GM18867 (cell line): ENCODE measurements around the gene TRIM44.

Experiments
- ATAC-seq: cut with Tn5 transposase; IDR thresholded peaks from one replicate; pipeline ENCODE4 v1.9.1; 2021; ENCODE audit warnings: mild to moderate bottlenecking, moderate library complexity; ENCODE audit not compliant: unreplicated experiment

TRIM44 gene

DNA sequence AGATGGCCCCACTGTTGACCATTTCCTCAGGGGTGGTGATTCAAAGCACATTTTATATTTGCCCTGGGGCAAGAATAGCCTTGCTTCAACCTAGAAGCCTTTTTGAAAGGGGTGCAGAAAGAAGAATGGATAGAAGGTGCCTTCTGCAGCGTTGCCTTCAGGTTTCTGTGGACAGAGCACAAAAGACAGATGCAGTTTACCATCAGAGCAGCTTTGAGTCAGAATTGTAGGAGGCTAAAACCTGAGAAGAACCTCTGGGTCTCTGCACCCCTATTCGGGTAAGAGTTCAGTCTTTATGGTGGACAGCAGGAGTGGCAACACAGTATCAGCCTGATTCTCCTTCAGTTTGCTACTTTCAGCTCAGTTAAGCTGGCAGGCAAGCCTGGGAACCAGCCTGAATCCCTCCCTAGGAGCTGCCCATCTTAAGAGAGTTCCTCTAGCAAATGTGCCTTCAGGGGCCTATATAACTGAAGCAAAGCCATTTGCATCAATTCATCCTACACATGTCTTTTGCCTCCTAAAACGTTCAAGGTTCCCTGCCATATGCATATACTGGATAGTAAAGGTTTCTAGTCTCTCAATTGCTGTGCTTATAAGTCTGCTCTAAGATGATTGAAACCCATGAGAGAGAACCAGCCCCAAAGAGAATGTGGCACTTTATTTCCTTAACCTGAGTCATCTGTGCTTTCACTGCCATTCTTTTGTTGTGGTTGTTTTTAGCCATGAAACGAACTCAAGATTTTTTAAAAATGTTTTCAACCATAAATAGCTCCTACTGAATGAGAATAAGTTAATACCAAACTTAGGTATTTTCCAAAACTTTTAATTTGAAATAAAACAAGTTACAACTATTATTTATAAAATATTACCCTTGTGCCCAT is 123.0 kb downstream of the TRIM44 start:
- peak; percentile 56 for ATAC-seq

- ATAC-seq: no peak
Measured at GRCh38 chr11:35786188-35786587, 123.6 kb downstream of the TRIM44 start.

DNA sequence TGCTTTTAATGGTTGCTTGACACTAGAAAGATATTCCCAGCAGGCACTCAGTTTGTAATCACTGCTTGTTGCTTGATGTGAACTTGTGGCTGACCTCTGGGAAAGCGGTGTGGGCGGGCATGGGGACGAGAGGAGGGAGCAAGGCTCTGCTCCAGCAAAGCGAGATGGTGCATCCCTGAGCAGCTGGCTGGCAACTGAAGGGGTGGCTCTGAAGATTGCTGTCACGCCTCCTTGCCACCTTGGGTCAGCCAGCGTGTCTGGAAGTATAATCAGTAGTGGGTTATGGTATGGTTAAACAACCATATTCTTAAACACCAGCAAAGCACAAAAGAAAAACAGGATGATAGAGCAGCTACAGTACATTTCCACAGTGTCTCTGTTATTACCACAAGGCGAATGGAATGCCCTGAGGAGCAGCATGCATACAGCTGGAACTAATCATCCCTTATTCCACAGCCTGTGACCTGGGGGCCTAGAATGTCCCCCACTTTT is 124.5 kb downstream of the TRIM44 start:
- no peak for ATAC-seq

DNA sequence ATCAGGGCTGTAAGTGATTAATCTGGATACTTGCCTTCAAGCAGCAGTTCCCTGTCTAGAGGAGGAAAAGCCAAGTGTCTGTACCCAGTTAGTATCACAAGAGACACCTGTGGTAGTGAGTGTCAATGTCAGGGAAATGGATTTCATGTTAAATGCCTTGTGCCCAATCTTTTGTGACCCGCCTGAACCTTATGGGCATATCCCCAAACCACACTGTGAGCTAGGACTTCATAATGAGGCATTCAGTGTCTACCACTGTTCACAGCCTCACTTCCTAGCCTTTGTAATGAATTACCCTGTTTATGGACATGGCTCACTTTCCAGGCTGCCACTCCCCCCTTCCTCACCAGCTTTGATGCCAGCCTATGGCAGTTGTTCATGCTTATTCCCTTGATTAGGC is 125.1 kb downstream of the TRIM44 start:
- no peak for ATAC-seq

GRCh38 chr11:35791088-35791958 is 128.7 kb downstream of the TRIM44 start:
- no peak for ATAC-seq

DNA sequence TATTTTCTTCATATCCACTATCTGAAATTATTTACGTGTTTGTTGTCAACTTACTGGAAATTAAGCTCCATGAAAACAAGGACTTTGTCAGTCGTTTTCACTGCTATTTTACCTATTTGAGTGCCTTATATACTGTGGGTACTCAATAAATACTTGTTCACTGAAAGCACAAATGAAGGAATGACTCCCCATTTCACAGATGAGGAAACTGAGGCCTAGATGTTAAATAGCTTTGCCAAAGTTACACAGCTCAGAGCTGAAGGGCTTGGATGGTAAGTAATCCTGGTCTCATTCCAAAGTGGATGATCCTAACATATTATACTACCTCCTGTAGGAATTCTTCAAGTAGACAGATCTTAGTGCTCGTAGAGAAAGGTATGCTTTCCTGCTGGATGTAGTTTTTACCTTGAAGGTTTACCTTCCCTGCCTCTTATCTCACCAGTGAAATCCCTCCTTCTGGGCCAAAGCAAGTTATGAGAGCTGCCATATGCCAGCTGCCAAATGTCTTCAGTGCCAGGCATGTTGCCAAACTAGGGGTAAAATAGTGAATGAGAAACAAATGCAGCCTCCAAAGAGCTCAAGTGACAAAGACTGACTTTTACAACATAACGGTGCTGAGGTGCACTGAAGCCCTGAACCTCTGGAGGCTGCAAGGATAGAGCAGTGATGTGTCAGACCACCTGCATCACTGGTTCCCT is 129.7 kb downstream of the TRIM44 start:
- ATAC-seq: no peak

GRCh38 chr11:35792846-35793192 is 130.2 kb downstream of the TRIM44 start:
- ATAC-seq: no peak

DNA sequence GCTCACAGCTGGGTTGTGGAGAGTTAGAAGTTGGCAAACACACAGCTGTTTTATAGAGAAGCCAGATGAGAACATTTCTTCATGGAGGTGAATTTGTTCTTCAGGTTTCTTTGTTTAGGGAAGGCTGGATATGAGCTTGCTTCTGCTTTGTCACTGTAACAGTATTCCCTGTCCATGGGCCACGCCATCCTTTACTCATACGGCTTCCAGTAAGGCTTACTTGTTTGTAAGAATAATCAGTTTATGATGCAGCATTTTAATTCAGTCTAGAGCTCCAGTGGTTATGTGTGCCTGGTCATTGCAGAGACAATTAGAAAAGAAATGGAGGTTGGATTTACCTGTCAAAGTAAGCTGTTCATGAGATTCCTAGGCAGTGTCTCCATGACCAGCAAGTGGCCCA is 131.8 kb downstream of the TRIM44 start:
- ATAC-seq: no peak

DNA sequence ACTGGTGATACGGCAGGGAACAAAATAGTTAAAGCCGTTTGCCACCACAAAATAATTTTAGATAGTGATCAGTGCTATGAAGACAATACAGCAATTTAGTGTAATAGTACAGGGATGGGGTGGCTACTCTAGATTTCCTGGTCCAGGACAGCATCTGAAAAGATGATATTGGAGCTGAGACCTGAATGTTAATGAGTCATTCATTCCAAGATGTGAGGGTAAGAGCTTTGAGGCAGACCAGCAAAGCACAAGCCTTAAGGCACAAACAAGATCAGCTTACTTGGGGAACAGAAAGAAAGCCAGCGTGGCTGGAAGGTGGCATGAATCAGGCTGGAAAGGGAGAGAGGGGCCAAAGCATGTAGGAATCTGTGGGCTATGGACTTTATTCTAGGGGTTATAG is 132.3 kb downstream of the TRIM44 start:
- no peak for ATAC-seq

DNA sequence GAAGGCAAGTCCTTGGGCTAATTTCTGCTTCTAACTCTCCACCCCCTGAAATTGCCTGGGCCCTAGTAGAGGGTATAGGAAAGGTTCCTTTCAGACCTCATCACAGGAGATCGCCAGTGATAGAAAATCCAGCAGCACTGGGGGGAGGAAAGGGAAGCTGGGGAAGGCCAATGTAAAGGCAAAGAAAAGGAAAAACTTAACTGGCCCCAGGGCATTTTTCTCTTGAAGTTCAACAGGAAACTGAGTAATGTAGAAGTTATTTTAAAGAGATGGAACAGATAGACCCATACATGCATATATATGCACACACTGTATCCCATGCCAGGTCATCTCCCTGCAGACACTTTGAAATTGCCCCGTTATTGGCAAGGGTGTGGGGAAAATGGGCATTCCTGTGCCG is 134.0 kb downstream of the TRIM44 start:
- ATAC-seq: no peak

GRCh38 chr11:35798423-35798822 is 135.8 kb downstream of the TRIM44 start:
- no peak for ATAC-seq

- ATAC-seq: no peak
Measured at GRCh38 chr11:35798983-35799382, 136.4 kb downstream of the TRIM44 start.

DNA sequence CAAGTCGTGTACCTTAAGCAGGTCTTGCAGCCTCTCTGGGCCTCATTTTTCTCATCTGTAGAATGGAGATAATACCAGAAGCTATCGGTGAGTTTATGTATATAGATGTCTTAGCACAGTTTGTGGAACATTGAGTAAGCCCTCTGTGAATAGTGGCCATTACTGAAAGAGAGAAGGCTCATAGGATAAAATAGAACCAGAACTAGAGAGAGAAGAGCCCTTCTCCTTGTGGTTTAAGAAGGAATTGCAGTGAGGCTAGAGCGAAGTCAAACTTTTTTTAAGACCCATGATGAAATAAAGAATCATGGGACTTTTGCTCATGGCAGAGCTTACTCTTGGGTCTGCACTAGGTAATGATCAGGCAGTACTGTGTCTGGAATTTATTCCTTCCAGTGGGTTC is 137.1 kb downstream of the TRIM44 start:
- ATAC-seq: no peak

- no peak for ATAC-seq
Measured at GRCh38 chr11:35800970-35801953, 138.7 kb downstream of the TRIM44 start.

GRCh38 chr11:35802221-35802620 is 139.6 kb downstream of the TRIM44 start:
- ATAC-seq: no peak

DNA sequence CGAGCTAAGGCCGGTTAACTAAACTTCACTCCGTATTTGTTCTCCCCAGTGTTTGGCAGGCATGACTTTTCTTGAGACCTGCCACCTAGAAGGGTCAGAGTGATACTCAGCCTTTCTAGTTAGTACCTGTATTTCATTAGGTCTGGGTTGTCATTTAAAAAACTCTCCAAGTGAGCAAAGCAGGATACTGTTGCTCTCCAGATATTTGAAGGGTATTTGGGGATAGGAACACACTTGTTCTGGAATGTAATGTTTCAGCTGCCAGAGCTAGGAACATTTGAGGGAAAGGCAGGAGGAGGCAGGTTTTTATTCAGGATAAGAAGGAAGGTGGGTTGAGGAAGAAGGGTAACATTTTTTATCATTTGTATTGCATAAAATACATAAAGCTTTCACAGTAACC is 140.1 kb downstream of the TRIM44 start:
- ATAC-seq: no peak

DNA sequence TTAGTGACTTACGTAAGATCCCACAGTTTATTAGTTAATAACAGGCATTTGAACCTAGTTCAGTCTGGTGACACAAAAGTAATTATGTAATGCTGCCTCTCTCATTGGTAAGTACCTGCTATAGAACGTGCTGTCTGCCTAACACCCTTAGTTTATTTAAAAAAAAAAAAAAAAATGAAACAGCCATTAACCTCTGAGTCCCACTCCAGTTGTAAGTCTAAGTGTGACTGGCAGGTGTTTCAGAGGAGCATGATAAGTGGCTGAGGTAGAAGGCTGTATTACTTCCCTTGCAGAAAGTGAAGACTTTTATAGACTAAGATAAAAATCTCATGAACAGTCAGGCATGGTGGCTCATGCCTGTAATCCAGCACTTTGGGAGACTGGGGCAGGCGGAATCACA is 140.5 kb downstream of the TRIM44 start:
- ATAC-seq: no peak

DNA sequence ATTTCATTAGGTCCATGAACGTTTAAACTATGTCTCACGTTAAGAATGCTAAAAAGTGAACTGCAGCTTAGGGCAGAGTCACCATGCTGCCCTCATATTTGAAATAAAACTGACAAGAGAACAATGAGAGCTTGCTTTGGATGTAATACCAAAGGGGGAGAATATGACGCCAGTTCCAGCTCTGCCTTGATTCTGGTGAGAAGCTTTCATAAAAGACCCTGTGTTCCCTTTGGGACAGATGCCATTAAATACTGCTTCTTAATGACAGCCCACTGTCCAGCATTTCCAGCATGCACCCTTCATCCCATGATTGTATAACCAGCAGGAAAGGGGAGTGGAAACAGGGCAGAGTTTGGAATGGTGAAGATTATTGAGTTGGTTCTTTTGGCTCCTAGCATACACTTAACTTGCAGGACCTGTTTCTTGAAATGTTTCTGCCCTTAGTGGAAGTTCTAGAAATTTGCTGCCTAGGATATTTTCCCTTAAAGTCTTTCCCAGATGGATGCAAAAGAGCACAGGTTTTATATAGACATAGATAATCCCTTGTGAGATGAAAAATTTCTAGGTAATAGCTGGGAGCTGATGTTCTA is 142.0 kb downstream of the TRIM44 start:
- ATAC-seq: no peak

DNA sequence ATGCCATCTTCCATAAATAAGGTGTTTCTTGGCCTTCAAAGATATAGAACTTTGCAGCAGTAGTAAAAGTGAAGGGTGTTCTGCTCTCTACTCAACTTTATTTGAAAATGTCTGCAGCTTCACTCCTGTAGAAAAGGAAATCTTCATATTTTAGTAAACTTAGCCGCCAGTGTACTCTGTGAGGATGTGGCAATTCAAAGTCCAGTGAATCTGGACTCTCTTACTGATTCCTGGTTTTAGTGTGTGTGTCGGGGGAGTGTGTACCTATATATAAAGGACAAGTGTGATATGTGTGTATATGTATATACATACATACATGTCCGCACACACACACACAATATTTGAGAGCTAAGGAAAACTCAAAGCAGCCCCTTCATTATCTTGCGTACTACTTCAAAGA is 147.0 kb downstream of the TRIM44 start:
- no peak for ATAC-seq
